Neural crest cell (in vitro differentiated cells): ENCODE data around the gene RAET1E. TPM values are rescaled to one million over a fixed set of nuclear protein-coding genes. Genes with fewer than 3 reads are reported as not detected.
"Not testable (repeated sequence)": the region's sequence is repeated elsewhere in the genome, so short reads cannot be mapped to it uniquely, and the experiment has no call there.

ENCODE experiments used
- DNase-seq: peaks from one replicate; pipeline ENCODE4 v3.0.0; 2021; ENCODE audit warnings: low read depth, mixed read lengths, low spot score
- H3K27ac Mint-ChIP-seq: one replicate; pipeline ENCODE4 v1.8.0; 2021; ENCODE audit warnings: mild to moderate bottlenecking, mixed read lengths; ENCODE audit not compliant: unreplicated experiment
- H3K27me3 Mint-ChIP-seq: 2 replicates; pipeline ENCODE4 v1.8.0; 2021; ENCODE audit warnings: low read depth, mild to moderate bottlenecking, mixed read lengths
- H3K36me3 Mint-ChIP-seq: 2 replicates; pipeline ENCODE4 v1.8.0; 2021; ENCODE audit warnings: low read depth, mild to moderate bottlenecking, mixed read lengths
- H3K4me1 Mint-ChIP-seq: 2 replicates; pipeline ENCODE4 v1.8.0; 2021; ENCODE audit warnings: mixed read lengths
- H3K4me3 Mint-ChIP-seq: one replicate; pipeline ENCODE4 v1.8.0; 2021; ENCODE audit warnings: mild to moderate bottlenecking, mixed read lengths
- H3K9me3 Mint-ChIP-seq: 2 replicates; pipeline ENCODE4 v1.8.0; 2021; ENCODE audit warnings: mixed read lengths
- total RNA-seq: library from RNA; stranded (reverse); gene quantifications from 2 replicates; pipeline ENCODE4 v1.2.1, GENCODE V29; 2021
- TF ChIP-seq, protein P1 (sequence below): fragments of 200-600 bp; sonication (generic); conservative IDR thresholded peaks from 2 replicates; pipeline ENCODE4 v1.5.0; 2021; ENCODE audit warnings: antibody characterized with exemption, mild to moderate bottlenecking

Gene RAET1E
- total RNA-seq, 1 donor from 2014 or later, result not detected

DNA sequence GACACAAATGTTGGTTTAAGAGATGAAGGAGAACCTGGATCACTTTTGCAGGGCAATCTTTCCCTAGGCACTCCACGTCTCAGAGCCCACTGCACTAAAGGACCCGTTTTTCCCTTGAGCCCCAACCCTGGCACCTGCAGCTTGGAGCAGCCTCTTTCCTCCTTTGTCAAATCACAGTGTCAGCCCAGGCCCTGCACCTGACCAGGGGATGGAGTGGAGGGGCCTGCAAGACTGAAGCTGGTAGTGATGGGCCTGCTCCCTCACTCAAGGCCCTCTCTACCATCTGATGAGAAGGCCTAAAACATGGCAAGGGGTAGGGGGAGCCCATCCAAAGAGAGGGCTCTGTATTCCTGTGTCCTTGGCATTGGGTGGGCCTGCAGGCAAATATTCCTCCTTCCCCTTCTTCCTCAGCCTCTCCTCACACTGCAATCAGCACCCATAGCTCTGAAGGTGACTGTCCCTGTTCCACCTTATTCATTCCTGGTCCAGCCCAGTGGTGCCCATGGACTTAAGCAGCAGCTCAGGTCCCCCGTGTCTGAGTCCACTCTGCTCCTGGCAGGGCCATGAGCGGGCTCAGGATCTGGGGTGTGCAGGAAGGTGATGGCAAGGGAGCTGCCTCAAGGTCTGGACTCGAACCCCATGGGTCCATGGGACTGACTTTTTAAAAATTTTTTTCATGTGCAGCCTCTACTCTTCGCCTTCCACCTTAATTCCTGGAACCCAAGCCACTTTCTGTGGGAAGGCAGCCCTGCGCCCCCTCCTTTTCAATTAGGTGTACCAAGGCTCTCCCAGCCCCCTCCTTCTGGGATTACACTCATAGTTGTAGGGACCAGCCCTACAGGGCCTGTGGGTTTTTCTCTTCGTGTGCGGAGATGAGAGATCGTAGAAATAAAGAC lies 18.3 kb upstream of the RAET1E start:
- H3K27me3 Mint-ChIP-seq, result peaks cover 53% of the 10 kb centered on the region
- DNase-seq, result no peak
- H3K4me1 Mint-ChIP-seq, result no peaks in the 10 kb centered on the region
- no peak overlapping the region for H3K27ac Mint-ChIP-seq
- no peak overlapping the region for H3K4me3 Mint-ChIP-seq
- H3K36me3 Mint-ChIP-seq, result no peaks in the 10 kb centered on the region
- peaks cover 3% of the 10 kb centered on the region for H3K9me3 Mint-ChIP-seq
- TF ChIP-seq, protein P1, sequence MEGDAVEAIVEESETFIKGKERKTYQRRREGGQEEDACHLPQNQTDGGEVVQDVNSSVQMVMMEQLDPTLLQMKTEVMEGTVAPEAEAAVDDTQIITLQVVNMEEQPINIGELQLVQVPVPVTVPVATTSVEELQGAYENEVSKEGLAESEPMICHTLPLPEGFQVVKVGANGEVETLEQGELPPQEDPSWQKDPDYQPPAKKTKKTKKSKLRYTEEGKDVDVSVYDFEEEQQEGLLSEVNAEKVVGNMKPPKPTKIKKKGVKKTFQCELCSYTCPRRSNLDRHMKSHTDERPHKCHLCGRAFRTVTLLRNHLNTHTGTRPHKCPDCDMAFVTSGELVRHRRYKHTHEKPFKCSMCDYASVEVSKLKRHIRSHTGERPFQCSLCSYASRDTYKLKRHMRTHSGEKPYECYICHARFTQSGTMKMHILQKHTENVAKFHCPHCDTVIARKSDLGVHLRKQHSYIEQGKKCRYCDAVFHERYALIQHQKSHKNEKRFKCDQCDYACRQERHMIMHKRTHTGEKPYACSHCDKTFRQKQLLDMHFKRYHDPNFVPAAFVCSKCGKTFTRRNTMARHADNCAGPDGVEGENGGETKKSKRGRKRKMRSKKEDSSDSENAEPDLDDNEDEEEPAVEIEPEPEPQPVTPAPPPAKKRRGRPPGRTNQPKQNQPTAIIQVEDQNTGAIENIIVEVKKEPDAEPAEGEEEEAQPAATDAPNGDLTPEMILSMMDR, result no peak

DNA sequence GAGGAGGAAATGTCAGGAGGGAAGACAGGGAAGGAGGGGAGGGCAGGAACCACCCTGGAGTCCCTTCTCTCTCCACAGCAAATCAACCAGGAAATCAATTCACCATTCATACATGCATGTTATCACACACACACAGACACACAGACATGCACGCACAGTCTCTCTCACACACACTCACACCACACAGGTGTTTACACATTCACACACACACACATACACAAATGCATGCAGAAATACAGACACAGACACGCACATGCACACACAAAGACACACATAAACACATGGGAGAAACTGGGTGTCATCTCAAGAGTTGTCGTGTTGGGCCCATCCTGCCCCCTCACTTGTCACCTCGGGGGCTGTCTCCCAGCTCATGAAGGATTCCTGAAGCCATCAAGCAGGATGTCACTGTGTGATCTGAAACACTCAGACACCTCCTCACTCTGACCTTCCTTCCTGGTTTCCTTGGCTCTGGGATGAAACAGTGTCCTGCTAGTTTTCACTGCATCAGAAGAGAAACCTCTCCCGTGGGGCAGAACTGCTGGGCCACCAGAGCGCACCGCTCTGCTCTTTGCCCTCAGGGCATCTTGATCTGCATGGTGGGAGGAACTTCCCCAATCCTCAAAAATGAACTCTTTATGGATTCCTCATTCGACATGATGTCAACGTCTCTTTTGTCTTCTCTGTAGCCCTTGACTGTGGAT lies 15.8 kb upstream of the RAET1E start:
- no peak overlapping the region for H3K27ac Mint-ChIP-seq
- no peak for DNase-seq
- H3K9me3 Mint-ChIP-seq, result peaks cover 6% of the 10 kb centered on the region
- peaks cover 39% of the 10 kb centered on the region for H3K27me3 Mint-ChIP-seq
- H3K4me1 Mint-ChIP-seq, result no peaks in the 10 kb centered on the region
- H3K36me3 Mint-ChIP-seq, result no peaks in the 10 kb centered on the region
- no peak overlapping the region for H3K4me3 Mint-ChIP-seq
- TF ChIP-seq, protein P1, result no peak

DNA sequence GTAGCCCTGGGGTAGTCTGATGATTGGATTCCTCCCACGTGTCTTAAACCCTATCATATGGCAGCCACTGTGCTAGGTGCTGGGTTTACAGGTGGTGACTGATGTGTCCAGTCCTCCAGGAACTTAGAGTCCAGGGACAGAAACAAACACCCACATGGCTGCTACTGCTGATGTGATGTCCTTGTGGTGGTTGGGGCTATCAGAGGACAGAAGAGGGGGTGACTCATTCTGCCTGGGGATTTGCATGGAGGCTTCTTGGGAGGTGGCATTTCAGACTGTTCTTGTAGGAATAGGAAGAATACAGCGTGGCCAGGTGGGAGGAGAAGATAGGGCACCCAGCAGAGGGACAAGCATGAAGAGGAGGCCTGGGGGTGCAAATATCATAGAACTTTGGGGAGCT lies 15.2 kb upstream of the RAET1E start:
- H3K4me1 Mint-ChIP-seq, result no peaks in the 10 kb centered on the region
- no peak for DNase-seq
- H3K36me3 Mint-ChIP-seq, result peaks cover 2% of the 10 kb centered on the region
- H3K27ac Mint-ChIP-seq, result no peak overlapping the region
- no peak overlapping the region for H3K4me3 Mint-ChIP-seq
- H3K9me3 Mint-ChIP-seq, result peaks cover 7% of the 10 kb centered on the region
- TF ChIP-seq, protein P1, result no peak
- H3K27me3 Mint-ChIP-seq, result peaks cover 34% of the 10 kb centered on the region

DNA sequence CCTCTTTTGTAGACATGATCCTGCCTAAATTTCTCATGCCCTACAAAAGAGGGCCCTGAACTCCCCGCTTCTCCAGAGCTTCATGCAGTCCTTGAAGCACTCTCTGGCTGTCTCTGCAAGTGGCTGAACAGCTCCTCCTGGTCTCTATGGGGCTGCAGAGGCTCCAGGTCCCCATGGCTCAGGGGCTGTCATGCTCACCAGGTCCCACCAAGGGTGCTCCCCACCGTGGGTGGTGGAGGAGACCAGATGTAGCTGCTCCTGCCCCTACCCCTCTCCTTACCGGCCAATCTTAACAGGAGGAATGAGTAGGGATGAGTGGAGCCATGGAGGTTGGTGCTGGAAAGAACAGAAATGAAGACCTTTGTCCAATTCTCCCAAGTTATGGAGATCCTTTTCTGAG lies 14.8 kb upstream of the RAET1E start:
- peaks cover 11% of the 10 kb centered on the region for H3K9me3 Mint-ChIP-seq
- not testable (repeated sequence) for H3K27ac Mint-ChIP-seq, H3K4me3 Mint-ChIP-seq, H3K4me1 Mint-ChIP-seq, H3K36me3 Mint-ChIP-seq, DNase-seq
- peaks cover 34% of the 10 kb centered on the region for H3K27me3 Mint-ChIP-seq

DNA sequence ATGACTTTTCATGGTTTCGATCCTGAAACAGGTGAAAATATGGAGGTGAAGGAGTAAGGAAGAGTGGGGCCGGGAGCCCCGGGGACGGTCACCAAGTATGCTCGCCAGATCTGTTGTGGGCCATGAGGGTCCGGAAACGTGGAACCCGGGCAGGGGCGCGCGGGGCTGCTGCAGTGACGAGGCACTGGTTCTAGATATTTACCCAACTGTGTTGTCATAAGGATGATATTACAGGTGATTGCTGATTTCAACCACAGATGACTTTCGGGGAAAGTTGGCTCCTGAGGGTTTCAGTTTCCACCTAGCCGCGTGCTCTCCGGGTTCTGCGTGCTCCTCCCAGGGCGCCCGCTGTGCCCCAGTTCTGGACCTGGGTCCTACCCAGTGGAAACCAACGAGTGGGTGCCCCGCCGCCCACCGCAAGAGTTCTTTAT lies 12.8 kb upstream of the RAET1E start:
- TF ChIP-seq, protein P1, result no peak

More for the DNA sequence above, 12.8 kb upstream of the RAET1E start:
- peaks cover 5% of the 10 kb centered on the region for H3K36me3 Mint-ChIP-seq
- no peak overlapping the region for H3K27ac Mint-ChIP-seq
- H3K4me1 Mint-ChIP-seq, result no peaks in the 10 kb centered on the region
- no peak for DNase-seq
- H3K27me3 Mint-ChIP-seq, result peaks cover 28% of the 10 kb centered on the region
- H3K4me3 Mint-ChIP-seq, result no peak overlapping the region
- H3K9me3 Mint-ChIP-seq, result peaks cover 11% of the 10 kb centered on the region
